Muscle of leg (tissue), 11 donors: ENCODE measurements around the gene AKAP13. TPM values are rescaled to one million over a fixed set of nuclear protein-coding genes. Genes with fewer than 3 reads are reported as not detected.

Experiments used
- DNase-seq: peaks from one replicate; pipeline ENCODE4 v3.0.0; 2013
- H3K27ac ChIP-seq: one replicate; pipeline ENCODE4 v1.5.1; 2013; ENCODE audit warnings: mild to moderate bottlenecking, low read length, control low read depth
- H3K27me3 ChIP-seq: one replicate; pipeline ENCODE4 v1.6.1; 2013; ENCODE audit warnings: low read length; ENCODE audit not compliant: control insufficient read depth, insufficient read depth
- H3K36me3 ChIP-seq: one replicate; pipeline ENCODE4 v1.6.1; 2013; ENCODE audit warnings: low read length; ENCODE audit not compliant: control insufficient read depth, insufficient read depth
- H3K4me1 ChIP-seq: one replicate; pipeline ENCODE4 v1.6.1; 2013; ENCODE audit warnings: low read length; ENCODE audit not compliant: control insufficient read depth, insufficient read depth
- H3K4me3 ChIP-seq: one replicate; pipeline ENCODE4 v1.5.1; 2013; ENCODE audit warnings: low read length, control low read depth
- H3K9me3 ChIP-seq: replicated peaks from 2 replicates; pipeline ENCODE4 v1.6.1; 2013; ENCODE audit warnings: low read depth, low read length; ENCODE audit not compliant: control insufficient read depth
- WGBS: methylation state at CpG from one replicate; pipeline ENCODE4 v1.1.5; 2013; ENCODE audit warnings: missing lambda C conversion rate; ENCODE audit not compliant: insufficient coverage; 5-methylcytosine and 5-hydroxymethylcytosine counted together
- polyA plus RNA-seq, 8 donors: library from polyadenylated mRNA; unstranded; fragments of 120-200 nt; gene quantifications; one replicate each; pipeline versions ENCODE4 v1.2.1 to v1.2.3, GENCODE V29; 2013; ENCODE audit warnings: inconsistent platforms in 1 of 8, low replicate concordance in 1 of 8; ENCODE audit not compliant: insufficient read length in 8 of 8, insufficient read depth in 1 of 8
- total RNA-seq: library from RNA; stranded (reverse); fragments of 120-200 nt; gene quantifications from one replicate; pipeline ENCODE4 v1.2.4, GENCODE V29; 2013

AKAP13 gene
- total and polyA plus RNA-seq, 9 donors: 65.2 to 90.9 (median 80.1) TPM

DNA sequence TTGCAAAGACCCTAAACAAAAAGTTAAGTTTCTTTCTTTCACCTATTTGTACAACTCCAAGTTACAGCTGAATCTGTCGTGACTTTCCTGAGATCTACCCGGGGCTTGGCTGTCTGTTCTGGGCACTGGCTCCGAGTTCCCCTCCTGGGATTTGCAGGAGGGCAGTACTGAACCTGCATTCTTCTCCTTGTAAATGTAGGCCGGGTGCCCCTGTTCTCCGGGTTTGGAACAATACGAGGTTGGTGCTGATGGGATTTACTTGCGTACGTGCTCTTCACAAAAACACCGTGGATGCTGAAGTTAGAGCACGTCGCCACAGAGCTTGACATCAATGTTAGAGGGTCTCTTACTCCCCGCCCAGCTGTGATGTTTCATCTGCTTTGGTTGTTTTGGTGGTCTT, 366.2 kb downstream of the AKAP13 start:
- DNase-seq: no peak
- Histone ChIP-seq H3K4me1 (peaks cover 54% of the 10 kb centered on the region), H3K27me3 (no peaks in the 10 kb centered on the region), H3K4me3 (no peak overlapping the region), H3K9me3 (no peaks in the 10 kb centered on the region), H3K36me3 (peaks cover 61% of the 10 kb centered on the region), H3K27ac (no peak overlapping the region)
- WGBS: 83% methylated on average over 9 of the region's 12 CpGs

DNA sequence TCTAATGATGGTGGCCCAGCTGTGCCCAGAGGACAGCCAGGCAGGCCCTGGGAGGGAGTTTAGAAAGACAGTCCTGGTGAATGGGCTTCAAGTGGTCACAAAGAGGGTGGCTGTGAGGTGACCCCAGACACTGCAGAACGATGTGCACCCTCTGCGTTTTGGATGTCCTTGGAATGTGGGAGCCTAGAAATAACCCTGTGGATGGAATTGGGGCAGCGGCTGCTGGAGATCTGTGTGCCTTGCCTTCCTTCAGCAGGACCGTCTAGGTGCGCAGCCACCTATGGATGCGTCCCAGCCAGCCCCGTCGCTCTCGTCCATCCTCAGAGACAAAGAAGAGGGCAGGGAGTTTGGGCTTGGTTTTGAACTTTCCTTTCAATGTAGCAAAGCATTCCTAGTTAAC, 367.8 kb downstream of the AKAP13 start:
- Histone ChIP-seq H3K9me3 (no peaks in the 10 kb centered on the region), H3K36me3 (peaks cover 57% of the 10 kb centered on the region), H3K4me1 (peaks cover 58% of the 10 kb centered on the region), H3K4me3 (no peak overlapping the region), H3K27ac (no peak overlapping the region), H3K27me3 (no peaks in the 10 kb centered on the region)
- 72% methylated on average over 8 of the region's 9 CpGs for WGBS
- no peak for DNase-seq

DNA sequence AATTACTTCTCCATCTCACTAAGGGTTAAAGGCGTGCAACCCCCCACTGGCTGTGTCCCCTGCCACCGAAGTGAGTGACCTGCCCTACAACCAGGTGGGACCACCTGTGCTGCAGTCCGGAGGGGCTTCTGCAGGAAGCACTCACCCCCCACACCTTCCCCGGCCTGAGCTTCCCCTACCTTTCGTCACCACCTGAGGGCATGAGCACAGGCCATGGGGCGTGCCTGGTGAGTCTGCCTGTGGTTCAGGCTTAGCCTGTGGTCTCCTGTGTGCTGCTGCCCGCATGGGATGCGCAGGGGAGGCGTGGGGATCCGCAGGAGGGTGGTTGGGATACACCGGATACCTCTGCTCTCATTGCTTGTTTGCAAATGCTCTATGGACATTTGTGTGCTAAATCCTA, 368.3 kb downstream of the AKAP13 start:
- Histone ChIP-seq H3K4me1 (peaks cover 63% of the 10 kb centered on the region), H3K27me3 (no peaks in the 10 kb centered on the region), H3K4me3 (no peak overlapping the region), H3K27ac (peak overlapping the region; percentile 93), H3K9me3 (no peaks in the 10 kb centered on the region), H3K36me3 (peaks cover 52% of the 10 kb centered on the region)
- WGBS: 24% methylated on average over 3 of the region's 11 CpGs
- no peak for DNase-seq

DNA sequence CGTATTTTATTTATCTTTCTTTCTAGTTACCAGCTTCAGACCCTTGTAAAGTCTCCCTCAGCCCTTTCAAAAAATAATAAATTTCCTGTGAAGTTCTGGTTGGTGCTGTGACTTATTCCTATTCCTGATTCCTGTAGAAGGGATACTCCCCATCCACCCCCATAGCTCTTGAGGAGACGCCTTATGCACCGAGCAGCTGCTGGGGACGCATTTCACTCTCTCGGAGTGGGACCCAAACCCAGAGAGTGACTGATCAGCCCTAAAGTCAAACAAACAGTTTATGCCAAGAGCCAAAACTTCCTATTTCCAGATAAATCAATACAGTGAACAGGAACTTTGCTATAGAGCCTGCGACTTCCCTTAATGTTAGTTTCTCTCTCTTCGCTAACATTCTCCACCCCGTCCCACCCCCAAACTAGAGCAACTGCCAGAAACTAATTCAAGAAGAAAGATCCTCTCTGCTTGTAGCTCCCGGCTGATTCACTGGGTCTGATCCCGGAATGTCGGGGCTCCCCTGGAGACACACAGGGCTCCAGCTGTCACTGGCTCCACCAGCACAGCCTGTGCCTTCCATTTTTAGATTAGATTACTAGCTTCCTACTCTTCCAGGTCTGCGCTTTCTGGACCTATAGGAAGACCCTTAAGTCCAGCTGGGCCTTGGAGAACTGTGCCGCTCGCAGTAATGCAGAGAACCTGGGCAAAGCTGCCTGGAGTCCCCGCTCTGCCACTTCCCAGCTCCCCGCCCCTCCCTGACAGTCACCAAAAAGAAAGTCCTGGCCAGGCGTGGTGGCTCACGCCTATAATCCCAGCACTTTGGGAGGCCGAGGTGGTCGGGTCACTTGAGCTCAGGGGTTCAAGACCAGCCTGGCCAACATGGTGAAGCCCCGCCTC, 369.1 kb downstream of the AKAP13 start:
- H3K4me3 ChIP-seq: peak overlapping the region; percentile 16
- H3K9me3 ChIP-seq: no peaks in the 10 kb centered on the region
- WGBS: 28% methylated on average over 18 of the region's 21 CpGs
- no peaks in the 10 kb centered on the region for H3K27me3 ChIP-seq
- H3K27ac ChIP-seq: peak overlapping the region; percentile 93
- peaks cover 69% of the 10 kb centered on the region for H3K4me1 ChIP-seq
- peak; percentile 95 for DNase-seq
- peaks cover 44% of the 10 kb centered on the region for H3K36me3 ChIP-seq

DNA sequence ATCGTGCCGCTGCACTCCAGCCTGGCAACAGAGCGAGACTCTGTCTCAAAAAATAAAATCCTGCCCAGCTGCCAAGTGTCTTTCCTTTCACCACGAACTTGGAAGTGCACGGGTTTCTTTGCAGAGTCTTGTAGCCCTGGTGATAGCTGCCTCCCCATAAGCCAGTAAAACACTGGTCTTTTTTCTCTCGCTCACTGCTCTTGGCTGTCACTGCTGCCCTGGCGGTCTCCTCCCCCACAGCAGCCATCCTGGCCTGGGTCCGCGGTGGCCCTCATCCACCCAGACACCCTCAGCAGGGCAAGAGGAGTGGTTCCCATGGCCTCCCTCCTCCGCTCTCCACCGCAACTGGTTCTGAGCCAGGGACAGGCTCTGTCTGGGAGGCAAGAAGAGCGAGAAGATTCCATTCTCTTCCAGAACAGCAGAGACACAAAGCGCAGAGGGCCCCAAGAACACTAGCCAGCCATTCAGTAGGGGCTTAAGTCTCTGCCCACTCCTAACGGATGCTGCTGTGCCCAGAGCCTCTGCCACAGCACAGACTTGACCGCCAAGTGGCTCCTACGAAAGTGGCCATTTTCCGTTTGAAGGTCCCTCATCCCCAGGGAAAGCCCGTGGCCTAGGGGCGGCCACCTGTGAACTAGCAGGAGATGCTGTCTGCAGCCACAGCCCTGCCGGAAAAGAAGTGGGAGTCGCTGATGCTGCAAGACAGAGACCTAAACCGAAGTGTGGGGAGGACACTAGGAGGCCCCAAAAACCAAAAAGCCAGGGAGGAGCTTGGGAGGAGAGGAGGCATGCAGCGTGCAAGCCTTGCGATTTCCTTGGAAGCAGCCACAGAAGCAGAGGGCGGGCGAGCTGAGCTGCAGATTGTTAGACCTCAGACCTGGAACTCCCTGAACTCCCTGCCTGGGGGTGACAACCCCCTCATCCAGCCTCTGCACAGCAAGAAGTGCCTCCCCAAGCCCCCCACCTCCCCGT, 370.2 kb downstream of the AKAP13 start:
- Histone ChIP-seq H3K36me3 (peaks cover 33% of the 10 kb centered on the region), H3K4me3 (no peak overlapping the region), H3K27me3 (no peaks in the 10 kb centered on the region), H3K27ac (peak overlapping the region; percentile 93), H3K9me3 (no peaks in the 10 kb centered on the region), H3K4me1 (peaks cover 78% of the 10 kb centered on the region)
- peak; percentile 90 for DNase-seq
- WGBS: 13% methylated on average over 27 of the region's 27 CpGs

DNA sequence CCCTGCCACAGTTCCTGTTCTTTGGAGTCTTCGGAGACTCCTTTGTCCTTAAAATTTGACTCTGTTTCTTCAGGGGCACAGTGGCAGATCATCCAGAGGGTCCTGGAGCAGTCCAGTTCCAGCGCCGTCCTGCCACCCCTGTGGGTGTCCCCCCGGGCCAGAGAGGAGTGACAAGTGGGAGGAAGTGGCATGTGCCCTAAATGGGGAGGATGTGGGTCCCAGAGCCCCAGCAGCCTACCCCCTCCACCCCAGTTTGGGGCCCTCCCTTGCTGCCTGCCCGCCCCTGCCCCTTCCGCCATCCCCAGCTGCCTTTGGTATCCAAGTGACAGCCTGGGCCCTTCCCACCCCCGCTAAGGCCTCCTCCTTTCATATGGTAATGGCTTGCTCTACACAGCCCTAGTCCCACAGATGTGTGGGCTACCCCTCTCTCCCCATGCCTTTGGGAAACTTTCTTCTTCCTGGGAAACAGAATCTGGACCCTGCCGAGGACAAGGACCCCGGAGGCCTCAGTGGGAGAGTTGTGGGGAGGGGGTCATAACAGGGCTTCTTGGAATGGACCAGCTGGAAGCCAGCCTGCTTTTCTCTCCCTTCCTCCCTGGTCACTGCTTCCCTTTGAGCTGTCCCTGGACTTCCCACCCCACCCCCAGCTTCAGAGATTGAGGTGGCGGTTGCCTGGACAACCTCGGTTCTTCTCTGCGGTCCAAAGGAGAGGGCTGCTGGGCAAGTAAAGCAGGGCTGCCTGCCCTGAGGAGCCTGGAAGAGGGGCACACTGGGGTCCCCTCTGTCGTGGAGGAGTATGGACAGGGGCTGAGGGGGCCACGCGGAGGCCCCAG, 371.1 kb downstream of the AKAP13 start:
- no peak overlapping the region for H3K4me3 ChIP-seq
- peaks cover 24% of the 10 kb centered on the region for H3K36me3 ChIP-seq
- no peaks in the 10 kb centered on the region for H3K9me3 ChIP-seq
- WGBS: 37% methylated on average over 5 of the region's 15 CpGs
- peak overlapping the region; percentile 93 for H3K27ac ChIP-seq
- peaks cover 77% of the 10 kb centered on the region for H3K4me1 ChIP-seq
- no peaks in the 10 kb centered on the region for H3K27me3 ChIP-seq
- peak; percentile 52 for DNase-seq

DNA sequence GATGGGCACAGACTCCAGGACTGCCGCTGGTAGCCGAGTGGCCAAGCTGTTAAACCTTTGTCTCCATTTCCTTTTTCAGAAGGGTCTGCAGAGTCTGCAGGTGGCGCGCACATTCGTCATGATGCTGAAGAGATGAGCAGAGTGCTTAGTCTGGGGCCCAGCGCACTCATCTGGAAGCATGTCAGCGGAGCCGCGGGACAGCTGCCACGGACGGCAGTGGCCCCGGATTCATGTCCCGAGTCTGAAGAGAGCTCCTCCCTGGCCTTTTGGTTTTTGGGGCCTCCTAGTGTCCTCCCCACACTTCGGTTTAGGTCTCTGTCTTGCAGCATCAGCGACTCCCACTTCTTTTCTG, 371.7 kb downstream of the AKAP13 start:
- H3K36me3 ChIP-seq: peaks cover 18% of the 10 kb centered on the region
- no peak overlapping the region for H3K4me3 ChIP-seq
- H3K27ac ChIP-seq: peak overlapping the region; percentile 93
- peak; percentile 60 for DNase-seq
- 35% methylated on average over 14 of the region's 15 CpGs for WGBS
- H3K27me3 ChIP-seq: no peaks in the 10 kb centered on the region
- H3K9me3 ChIP-seq: no peaks in the 10 kb centered on the region
- peaks cover 77% of the 10 kb centered on the region for H3K4me1 ChIP-seq

DNA sequence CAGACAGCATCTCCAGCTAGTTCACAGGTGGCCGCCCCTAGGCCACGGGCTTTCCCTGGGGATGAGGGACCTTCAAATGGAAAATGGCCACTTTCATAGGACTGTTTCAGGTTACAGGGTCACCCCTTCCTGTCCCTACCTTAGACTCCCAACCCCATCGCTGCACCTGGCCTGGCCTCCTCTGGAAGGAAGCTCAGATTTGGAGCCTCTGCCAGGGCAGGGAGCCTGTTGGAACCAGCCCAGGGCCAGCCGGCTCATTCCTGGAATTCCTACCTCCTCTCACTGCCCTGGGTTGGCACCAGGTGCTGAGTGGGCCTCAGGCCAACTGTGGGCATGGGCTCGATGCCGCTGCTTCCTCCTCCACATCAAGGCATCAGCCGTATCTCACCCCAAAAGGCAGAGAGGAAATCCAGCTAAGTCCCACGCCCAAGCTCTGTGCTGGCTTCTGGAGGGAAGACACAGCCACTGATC, 372.1 kb downstream of the AKAP13 start:
- Histone ChIP-seq H3K27me3 (no peaks in the 10 kb centered on the region), H3K4me3 (no peak overlapping the region), H3K4me1 (peaks cover 77% of the 10 kb centered on the region), H3K36me3 (peaks cover 15% of the 10 kb centered on the region), H3K9me3 (no peaks in the 10 kb centered on the region), H3K27ac (peak overlapping the region; percentile 20)
- WGBS: 59% methylated on average over 7 of the region's 8 CpGs
- no peak for DNase-seq

DNA sequence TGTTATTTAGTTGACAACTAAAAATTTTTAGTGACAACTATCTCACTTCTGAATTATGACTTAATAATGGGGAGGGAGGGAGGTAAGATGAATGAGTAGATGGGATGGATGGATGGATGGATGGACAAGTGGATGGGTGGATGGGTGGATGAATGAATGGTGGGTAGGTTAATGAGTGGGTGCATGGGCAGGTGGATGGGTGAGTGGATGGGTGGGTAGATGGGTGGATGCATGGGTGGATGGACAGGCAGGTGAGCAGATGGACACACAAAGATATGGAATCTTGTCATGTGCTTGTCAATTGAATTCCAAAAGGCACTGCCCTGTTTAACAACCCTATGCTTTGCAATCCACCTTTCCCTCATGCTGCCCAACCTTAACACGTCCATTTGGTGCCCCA, 372.9 kb downstream of the AKAP13 start:
- Histone ChIP-seq H3K4me1 (peaks cover 71% of the 10 kb centered on the region), H3K4me3 (no peak overlapping the region), H3K9me3 (no peaks in the 10 kb centered on the region), H3K36me3 (peaks cover 15% of the 10 kb centered on the region), H3K27ac (no peak overlapping the region), H3K27me3 (no peaks in the 10 kb centered on the region)
- DNase-seq: no peak
- WGBS: 60% methylated on average over 1 of the region's 1 CpG
